ENCODE results near the gene MYO10. TPM values are rescaled to one million over a fixed set of nuclear protein-coding genes. Genes with fewer than 3 reads are reported as not detected.

The MYO10 gene
- total RNA-seq, 2 experiments from 2014 or later = 0.03 to 1.7 TPM

GRCh38 chr5:16888694-16889124 lies 47.4 kb downstream of the MYO10 start:
- Histone ChIP-seq H2AFZ (ENCODE audit: low read length) (no peak overlapping the region), H3K79me2 (ENCODE audit: insufficient read depth, low read depth, low read length) (no peaks in the 10 kb centered on the region), H3K9me3 (ENCODE audit: low read length) (no peaks in the 10 kb centered on the region), H3K4me3 (ENCODE audit: low read depth, low read length, poor library complexity, severe bottlenecking) (no peak overlapping the region), H3K4me1 (ENCODE audit: insufficient read depth, low read length, poor library complexity, severe bottlenecking) (no peaks in the 10 kb centered on the region), H3K36me3 (ENCODE audit: insufficient read depth, low read length) (no peaks in the 10 kb centered on the region), H3K9me2 (ENCODE audit: insufficient read depth, low read length) (no peaks in the 10 kb centered on the region), H3K27ac (ENCODE audit: low read depth, low read length, poor library complexity, severe bottlenecking) (no peak overlapping the region), H4K20me1 (ENCODE audit: insufficient read depth, low read length) (no peaks in the 10 kb centered on the region), H3K4me2 (ENCODE audit: low read length) (no peak overlapping the region)
- no peak for TF ChIP-seq EZH2phosphoT487 (IDR thresholded peaks at IDR 0.05; ENCODE audit: borderline replicate concordance, low read depth, low read length)
- TF ChIP-seq CTCF (conservative IDR thresholded peaks at IDR 0.05; ENCODE audit: low read length) = no peak
- POLR2A ChIA-PET = interaction anchor here (0.6 kb wide), 1 partner anchor 10 kb away, joined by 3 read pairs; no protein-coding TSS in a partner anchor
- BruUV-seq (replicated peaks) = no TSS peak
- intact Hi-C loops (cut with micrococcal nuclease; ENCODE audit: unreplicated experiment) = no loop called here
- CTCF ChIA-PET (ENCODE audit: unreplicated experiment) = no interaction called here
- no peak for DNase-seq (ENCODE audit: low spot score)

GRCh38 chr5:16886793-16887345 lies 49.2 kb downstream of the MYO10 start:
- no peak overlapping the region for H3K4me2 ChIP-seq (ENCODE audit: low read length)
- no TSS peak for BruUV-seq (replicated peaks)

More at GRCh38 chr5:16886793-16887345, 49.2 kb downstream of the MYO10 start:
- H3K79me2 ChIP-seq (ENCODE audit: insufficient read depth, low read depth, low read length) = no peaks in the 10 kb centered on the region
- H3K27ac ChIP-seq (ENCODE audit: low read depth, low read length, poor library complexity, severe bottlenecking) = no peak overlapping the region
- POLR2A ChIA-PET = no interaction called here
- DNase-seq (ENCODE audit: low spot score) = no peak
- H3K4me3 ChIP-seq (ENCODE audit: low read depth, low read length, poor library complexity, severe bottlenecking) = no peak overlapping the region
- CTCF ChIA-PET (ENCODE audit: unreplicated experiment) = no interaction called here
- no peak overlapping the region for H2AFZ ChIP-seq (ENCODE audit: low read length)
- no peaks in the 10 kb centered on the region for H3K36me3 ChIP-seq (ENCODE audit: insufficient read depth, low read length)
- H4K20me1 ChIP-seq (ENCODE audit: insufficient read depth, low read length) = no peaks in the 10 kb centered on the region
- no peaks in the 10 kb centered on the region for H3K4me1 ChIP-seq (ENCODE audit: insufficient read depth, low read length, poor library complexity, severe bottlenecking)
- intact Hi-C loops (cut with micrococcal nuclease; ENCODE audit: unreplicated experiment) = no loop called here
- H3K9me2 ChIP-seq (ENCODE audit: insufficient read depth, low read length) = no peaks in the 10 kb centered on the region
- no peaks in the 10 kb centered on the region for H3K9me3 ChIP-seq (ENCODE audit: low read length)
- no peak for TF ChIP-seq CTCF (conservative IDR thresholded peaks at IDR 0.05; ENCODE audit: low read length)
- no peak for TF ChIP-seq EZH2phosphoT487 (IDR thresholded peaks at IDR 0.05; ENCODE audit: borderline replicate concordance, low read depth, low read length)

Data from OCI-LY7 (cell line).